H9 (cell line): ENCODE data around the gene SEMA3E. TPM values are rescaled to one million over a fixed set of nuclear protein-coding genes. Genes with fewer than 3 reads are reported as not detected.

Experiments used
- DNase-seq: peaks from one replicate; pipeline ENCODE4 v3.0.0-alpha.2; 2017
- H2AFZ ChIP-seq: one replicate; pipeline ENCODE4 v1.6.1; 2013; ENCODE audit warnings: mild to moderate bottlenecking, low read length, control low read depth, moderate library complexity
- H2AK5ac ChIP-seq: 2 replicates; pipeline ENCODE4 v1.6.1; 2013; ENCODE audit warnings: low read length, control low read depth, mixed read lengths; ENCODE audit not compliant: insufficient read length
- H2BK120ac ChIP-seq: one replicate; pipeline ENCODE4 v1.6.1; 2013; ENCODE audit warnings: low read depth, mild to moderate bottlenecking, low read length, control low read depth, inconsistent platforms; ENCODE audit not compliant: poor library complexity, severe bottlenecking
- H2BK12ac ChIP-seq: 2 replicates; pipeline ENCODE4 v1.6.1; 2013; ENCODE audit warnings: low read length, control low read depth, mixed read lengths, low read depth; ENCODE audit not compliant: insufficient read length
- H2BK15ac ChIP-seq: 2 replicates; pipeline ENCODE4 v1.6.1; 2013; ENCODE audit warnings: low read depth, low read length, control low read depth
- H2BK20ac ChIP-seq: one replicate; pipeline ENCODE4 v1.6.1; 2013; ENCODE audit warnings: low read depth, mild to moderate bottlenecking, low read length, control low read depth, inconsistent platforms; ENCODE audit not compliant: poor library complexity, severe bottlenecking
- H2BK5ac ChIP-seq: 2 replicates; pipeline ENCODE4 v1.6.1; 2013; ENCODE audit warnings: low read length, control low read depth, mixed read lengths; ENCODE audit not compliant: insufficient read length
- H3K14ac ChIP-seq: 2 replicates; pipeline ENCODE4 v1.6.1; 2013; ENCODE audit warnings: low read length, control low read depth; ENCODE audit not compliant: insufficient read depth
- H3K18ac ChIP-seq: 2 replicates; pipeline ENCODE4 v1.6.1; 2013; ENCODE audit warnings: low read depth, mild to moderate bottlenecking, mixed read lengths, low read length, control low read depth; ENCODE audit not compliant: insufficient read length
- H3K23ac ChIP-seq: 2 replicates; pipeline ENCODE4 v1.6.1; 2013; ENCODE audit warnings: low read length, control low read depth, mixed read lengths, low read depth; ENCODE audit not compliant: insufficient read length
- H3K23me2 ChIP-seq: 2 replicates; pipeline ENCODE4 v1.6.1; 2013; ENCODE audit warnings: low read depth, mild to moderate bottlenecking, mixed read lengths, low read length, control low read depth; ENCODE audit not compliant: insufficient read length, poor library complexity, severe bottlenecking
- H3K27ac ChIP-seq: 2 replicates; pipeline ENCODE4 v1.5.1; 2013; ENCODE audit warnings: low read length, control low read depth, mixed read lengths, low read depth; ENCODE audit not compliant: insufficient read length
- H3K27me3 ChIP-seq: 2 replicates; pipeline ENCODE4 v1.6.1; 2013; ENCODE audit warnings: low read length, control low read depth, inconsistent platforms; ENCODE audit not compliant: insufficient read depth
- H3K4ac ChIP-seq: 2 replicates; pipeline ENCODE4 v1.6.1; 2013; ENCODE audit warnings: low read depth, mild to moderate bottlenecking, control low read depth, inconsistent platforms, low read length, moderate library complexity
- H3K4me1 ChIP-seq: 2 replicates; pipeline ENCODE4 v1.6.1; 2013; ENCODE audit warnings: low read length, control low read depth, inconsistent platforms; ENCODE audit not compliant: insufficient read depth
- H3K4me2 ChIP-seq: 2 replicates; pipeline ENCODE4 v1.6.1; 2013; ENCODE audit warnings: low read length, control low read depth, mixed read lengths; ENCODE audit not compliant: insufficient read length, insufficient read depth
- H3K56ac ChIP-seq: 2 replicates; pipeline ENCODE4 v1.6.1; 2013; ENCODE audit warnings: low read depth, mild to moderate bottlenecking, mixed read lengths, low read length, control low read depth; ENCODE audit not compliant: insufficient read length
- H3K79me1 ChIP-seq: 2 replicates; pipeline ENCODE4 v1.6.1; 2013; ENCODE audit warnings: low read depth, mild to moderate bottlenecking, moderate library complexity, low read length, control low read depth, inconsistent platforms; ENCODE audit not compliant: insufficient read depth, poor library complexity, severe bottlenecking
- H3K79me2 ChIP-seq: 2 replicates; pipeline ENCODE4 v1.6.1; 2013; ENCODE audit warnings: low read length, control low read depth, inconsistent platforms; ENCODE audit not compliant: insufficient read depth
- H3K9ac ChIP-seq: 2 replicates; pipeline ENCODE4 v1.6.1; 2013; ENCODE audit warnings: low read length, control low read depth, mixed read lengths; ENCODE audit not compliant: insufficient read length; ENCODE audit errors: extremely low read depth
- H3K9me3 ChIP-seq: one replicate; pipeline ENCODE4 v1.6.1; 2013; ENCODE audit warnings: low read depth, low read length, inconsistent platforms; ENCODE audit not compliant: control insufficient read depth
- H3T11ph ChIP-seq: one replicate; pipeline ENCODE4 v1.6.1; 2013; ENCODE audit warnings: mild to moderate bottlenecking, low read length, control low read depth, inconsistent platforms
- H4K20me1 ChIP-seq: one replicate; pipeline ENCODE4 v1.6.1; 2013; ENCODE audit not compliant: control insufficient read depth, insufficient read length, insufficient read depth
- H4K5ac ChIP-seq: 2 replicates; pipeline ENCODE4 v1.6.1; 2013; ENCODE audit warnings: low read depth, mild to moderate bottlenecking, mixed read lengths, low read length, control low read depth; ENCODE audit not compliant: insufficient read length
- H4K8ac ChIP-seq: replicated peaks from 2 replicates; pipeline ENCODE4 v1.6.1; 2013; ENCODE audit warnings: low read length, control low read depth, mixed read lengths, low read depth; ENCODE audit not compliant: insufficient read length
- H4K91ac ChIP-seq: 2 replicates; pipeline ENCODE4 v1.6.1; 2013; ENCODE audit warnings: low read depth, mild to moderate bottlenecking, moderate library complexity, mixed read lengths, low read length, control low read depth; ENCODE audit not compliant: insufficient read length
- H3K27ac Mint-ChIP-seq, 3 experiments: 2 replicates in 2 of 3; 3 replicates in 1 of 3; pipeline ENCODE4 v1.8.0; 2020 to 2021; ENCODE audit warnings: mixed read lengths in 3 of 3, mild to moderate bottlenecking in 1 of 3, moderate library complexity in 1 of 3
- H3K27me3 Mint-ChIP-seq: 2 replicates; pipeline ENCODE4 v1.8.0; 2021; ENCODE audit warnings: low read depth, mild to moderate bottlenecking, moderate library complexity, mixed read lengths
- H3K36me3 Mint-ChIP-seq, 3 experiments: 2 replicates in 2 of 3; 3 replicates in 1 of 3; pipeline ENCODE4 v1.8.0; 2020 to 2021; ENCODE audit warnings: low read depth in 3 of 3, mixed read lengths in 3 of 3; ENCODE audit not compliant: insufficient read depth in 1 of 3
- H3K4me1 Mint-ChIP-seq, 2 experiments: 2 replicates each; pipeline ENCODE4 v1.8.0; 2020; ENCODE audit warnings: mixed read lengths in 2 of 2
- H3K4me3 Mint-ChIP-seq, 2 experiments: 2 replicates in 1 of 2; 3 replicates in 1 of 2; pipeline ENCODE4 v1.8.0; 2020 to 2021; ENCODE audit warnings: mild to moderate bottlenecking in 2 of 2, mixed read lengths in 2 of 2, moderate library complexity in 1 of 2
- H3K9me3 Mint-ChIP-seq, 2 experiments: 2 replicates in 1 of 2; 3 replicates in 1 of 2; pipeline ENCODE4 v1.8.0; 2020; ENCODE audit warnings: mild to moderate bottlenecking in 2 of 2, mixed read lengths in 2 of 2, moderate library complexity in 1 of 2
- WGBS: extraction: QIAGEN DNeasy Blood & Tissue Kit; methylation state at CpG from one replicate; pipeline ENCODE4 v1.1.7; 2013; ENCODE audit warnings: missing lambda C conversion rate, low lambda C conversion rate, mixed read lengths; ENCODE audit not compliant: insufficient read length; ENCODE audit errors: extremely low coverage; 5-methylcytosine and 5-hydroxymethylcytosine counted together
- total RNA-seq: library from RNA; stranded (reverse); gene quantifications from 2 replicates; pipeline ENCODE4 v1.2.1, GENCODE V29; 2021
- TF ChIP-seq, protein P1 (sequence below): fragments of 200-600 bp; sonication (generic); conservative IDR thresholded peaks from 3 replicates; pipeline ENCODE4 v1.8.0; 2021; ENCODE audit warnings: antibody characterized with exemption, mild to moderate bottlenecking

SEMA3E gene
- total RNA-seq, 1 experiment from 2014 or later: 0.39 TPM

DNA sequence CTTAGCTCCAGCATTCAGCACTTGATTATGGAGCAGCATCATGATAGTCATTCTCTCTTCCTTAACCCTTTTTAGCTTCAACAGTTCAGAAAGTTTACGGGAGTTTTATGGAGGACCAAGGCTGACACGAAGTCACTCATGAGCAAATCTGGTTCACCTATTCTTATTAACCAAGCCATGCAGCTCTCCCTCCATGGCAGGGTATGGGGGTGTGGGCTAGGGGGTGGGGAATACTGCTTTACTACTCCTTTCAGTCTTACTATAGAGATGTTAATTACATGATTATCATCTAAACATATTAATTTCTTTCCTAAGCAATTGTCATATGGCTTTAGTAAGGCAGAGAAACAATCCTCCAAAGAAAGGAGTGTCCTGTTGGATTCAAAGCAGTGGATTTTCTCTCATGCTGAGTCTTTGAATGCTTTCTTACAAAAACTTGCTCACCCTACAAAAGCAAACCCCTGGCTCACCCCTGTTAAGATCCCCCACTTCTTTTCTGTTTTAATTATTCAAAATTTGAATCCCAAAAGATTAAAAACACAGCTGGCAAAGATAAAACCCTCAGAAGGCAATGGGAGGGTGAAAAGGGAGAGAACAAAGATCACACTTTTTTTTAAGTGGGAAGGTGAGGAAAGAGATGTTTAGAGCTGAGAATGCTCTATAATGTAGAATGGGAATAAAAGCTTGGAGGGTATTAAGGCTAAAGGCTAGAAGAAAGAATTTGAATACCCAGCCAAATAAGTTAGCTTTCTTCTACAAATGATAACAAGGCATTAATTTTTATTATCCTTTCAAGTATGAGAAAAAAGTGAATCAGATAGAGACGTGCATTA is 46.4 kb upstream of the SEMA3E start:
- Histone ChIP-seq H3K18ac (no peak overlapping the region), H3K9ac (no peak overlapping the region), H3K27me3 (peaks cover 26% of the 10 kb centered on the region), H4K91ac (no peak overlapping the region), H2BK20ac (no peak overlapping the region), H2BK120ac (no peak overlapping the region), H2BK15ac (no peak overlapping the region), H4K20me1 (no peaks in the 10 kb centered on the region), H2AK5ac (no peak overlapping the region), H3K14ac (no peak overlapping the region), H4K5ac (no peak overlapping the region), H3T11ph (no peak overlapping the region), H3K56ac (no peak overlapping the region), H3K23me2 (no peaks in the 10 kb centered on the region), H4K8ac (no peak overlapping the region), H2BK12ac (no peak overlapping the region), H3K4me2 (peak overlapping the region; percentile 11), H3K79me2 (no peaks in the 10 kb centered on the region), H3K23ac (no peak overlapping the region), H2AFZ (no peak overlapping the region), H3K9me3 (no peaks in the 10 kb centered on the region), H3K79me1 (no peaks in the 10 kb centered on the region), H3K27ac (no peak overlapping the region), H2BK5ac (no peak overlapping the region), H3K4me1 (peaks cover 20% of the 10 kb centered on the region; the same call in 1 of the 2 replicates), H3K4ac (no peak overlapping the region)
- H3K27ac Mint-ChIP-seq: peak overlapping the region in 1 of 3 experiments; percentile 20; a peak in 1 of 7 replicates
- peaks cover 58% of the 10 kb centered on the region for H3K27me3 Mint-ChIP-seq
- peaks cover 64 to 73% of the 10 kb centered on the region in 2 experiments for H3K4me1 Mint-ChIP-seq
- no peak for DNase-seq
- peaks cover 0 to 13% (median 2%) of the 10 kb centered on the region in 3 experiments; a peak in 2 of 7 replicates for H3K36me3 Mint-ChIP-seq
- H3K4me3 Mint-ChIP-seq: peak overlapping the region in 1 of 2 experiments; percentile 33; a peak in 2 of 5 replicates
- WGBS: no CpG with 5 or more reads among the region's 3 CpGs
- TF ChIP-seq, protein P1, sequence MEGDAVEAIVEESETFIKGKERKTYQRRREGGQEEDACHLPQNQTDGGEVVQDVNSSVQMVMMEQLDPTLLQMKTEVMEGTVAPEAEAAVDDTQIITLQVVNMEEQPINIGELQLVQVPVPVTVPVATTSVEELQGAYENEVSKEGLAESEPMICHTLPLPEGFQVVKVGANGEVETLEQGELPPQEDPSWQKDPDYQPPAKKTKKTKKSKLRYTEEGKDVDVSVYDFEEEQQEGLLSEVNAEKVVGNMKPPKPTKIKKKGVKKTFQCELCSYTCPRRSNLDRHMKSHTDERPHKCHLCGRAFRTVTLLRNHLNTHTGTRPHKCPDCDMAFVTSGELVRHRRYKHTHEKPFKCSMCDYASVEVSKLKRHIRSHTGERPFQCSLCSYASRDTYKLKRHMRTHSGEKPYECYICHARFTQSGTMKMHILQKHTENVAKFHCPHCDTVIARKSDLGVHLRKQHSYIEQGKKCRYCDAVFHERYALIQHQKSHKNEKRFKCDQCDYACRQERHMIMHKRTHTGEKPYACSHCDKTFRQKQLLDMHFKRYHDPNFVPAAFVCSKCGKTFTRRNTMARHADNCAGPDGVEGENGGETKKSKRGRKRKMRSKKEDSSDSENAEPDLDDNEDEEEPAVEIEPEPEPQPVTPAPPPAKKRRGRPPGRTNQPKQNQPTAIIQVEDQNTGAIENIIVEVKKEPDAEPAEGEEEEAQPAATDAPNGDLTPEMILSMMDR: no peak
- peaks cover 2 to 10% of the 10 kb centered on the region in 2 experiments; a peak in 2 of 5 replicates for H3K9me3 Mint-ChIP-seq
